Measurements from ENCODE around the gene MAP4K3. TPM values are rescaled to one million over a fixed set of nuclear protein-coding genes. Genes with fewer than 3 reads are reported as not detected.

MAP4K3 gene
- total and polyA plus RNA-seq, 2 of the 4 experiments (the other 2 are of a cell fraction) = 13.2 to 32.6 TPM

GRCh38 chr2:39448169-39448502, 11.1 kb upstream of the MAP4K3 start:
- H4K8ac ChIP-seq (ENCODE audit: low read depth in 2 of 2, low read length in 2 of 2) = peak overlapping the region in 1 of 2 experiments; percentile 24; a peak in 1 of 4 replicates
- H3K9me3 ChIP-seq (ENCODE audit: control insufficient read depth, insufficient read depth, low read length) = no peaks in the 10 kb centered on the region
- peak overlapping the region; percentile 64; the same call in 1 of the 2 replicates for H2BK20ac ChIP-seq (ENCODE audit: low read depth, low read length)
- ATAC-seq (ENCODE audit: low read depth) = no peak
- H3K4me1 ChIP-seq (ENCODE audit: control insufficient read depth, insufficient read depth, low read length) = peaks cover 2% of the 10 kb centered on the region; the same call in 1 of the 2 replicates
- peak overlapping the region; percentile 69 for H2BK5ac ChIP-seq (ENCODE audit: low read depth, low read length, poor library complexity, severe bottlenecking)
- no peak overlapping the region for H3K56ac ChIP-seq (ENCODE audit: extremely low read depth, insufficient read depth, low read length)
- no peak overlapping the region for H3K4me2 ChIP-seq (ENCODE audit: low read depth, low read length)
- no peak overlapping the region for H4K91ac ChIP-seq (ENCODE audit: insufficient read depth, low read depth, low read length)
- BruUV-seq (replicated peaks) = no TSS peak
- H4K5ac ChIP-seq (ENCODE audit: low read depth, low read length) = no peak overlapping the region
- H3K23ac ChIP-seq (ENCODE audit: low read depth, low read length) = 0 out of 2 replicates have a peak overlapping the region, but pooled peaks have one; percentile 29
- DNase-seq = no peak
- no peak overlapping the region for H3K27ac ChIP-seq (ENCODE audit: insufficient read depth, low read length)
- peak overlapping the region; percentile 29; the same call in 1 of the 2 replicates for H2BK120ac ChIP-seq (ENCODE audit: low read depth, low read length)
- intact Hi-C loops (cut with micrococcal nuclease) (no loop called here), in situ Hi-C loops (cut with MboI; ENCODE audit: low sequenced_read_pairs) (no loop called here), dilution Hi-C loops (cut with HindIII; ENCODE audit: low sequenced_read_pairs, unreplicated experiment) (no loop called here)
- H4K20me1 ChIP-seq (ENCODE audit: insufficient read depth, low read length) = no peaks in the 10 kb centered on the region
- H3K14ac ChIP-seq (replicated peaks; ENCODE audit: low read depth, low read length) = peak overlapping the region; percentile 45; the same call in 1 of the 2 replicates
- no peak overlapping the region for H3K4me3 ChIP-seq (ENCODE audit: insufficient read depth, low read depth, low read length)
- H3K9me1 ChIP-seq (ENCODE audit: insufficient read depth, low read length) = 0 out of 2 replicates have a peak, but pooled peaks cover 5% of the 10 kb centered on the region
- ChIA-PET CTCF (interaction anchor here (0.7 kb wide), 1 partner anchor 77 kb away, joined by 3 read pairs; no protein-coding TSS in a partner anchor), POLR2A (ENCODE audit: unreplicated experiment) (no interaction called here)
- no peaks in the 10 kb centered on the region for H3K27me3 ChIP-seq (ENCODE audit: control insufficient read depth, insufficient read depth, low read length)
- no peak overlapping the region for H2AK9ac ChIP-seq (replicated peaks; ENCODE audit: low read depth, low read length, poor library complexity)
- H3K4ac ChIP-seq (ENCODE audit: low read depth, low read length) = peak overlapping the region; percentile 64
- WGBS, 2 experiments (ENCODE audit: extremely low coverage in 2 of 2, insufficient read length in 1 of 2) = 100% methylated on average over 1 of the region's 3 CpGs; no CpG with 5 or more reads in 1 of the 2 experiments
- no peak overlapping the region for H3K9ac ChIP-seq (ENCODE audit: low read depth, low read length)
- H3K79me1 ChIP-seq (ENCODE audit: low read depth in 1 of 2, low read length in 2 of 2) = peaks cover 10 to 28% of the 10 kb centered on the region in 2 experiments
- TF ChIP-seq RAD21 (IDR thresholded peaks at IDR 0.05; ENCODE audit: low read length) = no peak
- H2BK15ac ChIP-seq (ENCODE audit: low read depth, low read length) = 0 out of 3 replicates have a peak overlapping the region, but pooled peaks have one; percentile 11
- 0 out of 2 replicates have a peak overlapping the region, but pooled peaks have one; percentile 7 for H2AK5ac ChIP-seq (ENCODE audit: low read depth, low read length)
- H2AFZ ChIP-seq (replicated peaks; ENCODE audit: low read length, poor library complexity) = no peak overlapping the region
- H3K36me3 ChIP-seq (ENCODE audit: control insufficient read depth, insufficient read depth, low read length) = peaks cover 16% of the 10 kb centered on the region
- H3K18ac ChIP-seq (ENCODE audit: low read depth, low read length) = no peak overlapping the region

Measured in IMR-90 (cell line).